ENCODE data around the gene ZBTB16. TPM values are rescaled to one million over a fixed set of nuclear protein-coding genes. Genes with fewer than 3 reads are reported as not detected.

The ZBTB16 gene
- polyA plus RNA-seq, 1 donor (not counting 4 experiments of a cell fraction or from before 2014, with no cell fraction given) = 0.18 TPM

DNA sequence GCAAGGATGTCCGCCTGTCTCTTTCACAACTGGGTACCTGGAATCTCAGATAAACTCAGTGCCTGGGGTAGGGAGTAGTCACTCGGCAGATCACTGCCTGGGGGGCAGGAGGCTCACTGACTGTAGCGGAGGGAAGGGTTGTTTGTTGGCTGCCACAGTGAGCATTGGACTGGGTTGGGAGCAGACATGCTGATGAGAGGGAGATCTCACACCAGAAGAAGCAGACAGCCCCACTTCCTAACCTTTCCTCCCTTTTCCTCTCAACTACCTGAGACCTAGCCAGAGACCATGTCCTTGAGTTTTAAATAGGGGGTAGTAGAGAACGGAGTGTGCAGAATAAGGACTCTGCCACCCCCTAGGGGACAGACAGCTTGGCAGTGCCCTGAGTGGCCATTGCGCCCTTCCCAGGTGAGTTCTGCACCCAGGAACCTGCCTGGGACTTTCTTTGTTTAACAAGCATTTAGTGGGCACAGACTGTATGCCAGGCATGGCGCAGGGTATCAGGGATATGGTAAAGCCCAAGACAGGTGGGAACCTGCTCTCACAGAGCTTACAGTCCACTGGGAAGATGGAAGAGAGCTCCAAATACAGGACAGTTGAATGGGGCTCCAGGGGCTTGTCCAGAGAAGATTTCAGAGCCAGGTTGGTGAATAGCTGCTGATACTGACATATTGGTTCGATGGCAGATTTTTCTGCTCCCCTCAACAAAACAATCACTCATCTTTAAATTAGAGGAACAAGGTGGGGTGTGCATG lies 121.0 kb downstream of the ZBTB16 start:
- H3K9ac ChIP-seq (ENCODE audit: control insufficient read depth, extremely low read depth, insufficient read depth, low read length) = no peak overlapping the region
- H3K4me1 ChIP-seq (ENCODE audit: control insufficient read depth, extremely low read depth, insufficient read depth, low read length) = no peaks in the 10 kb centered on the region
- H4K20me1 ChIP-seq (ENCODE audit: control insufficient read depth, extremely low read depth, insufficient read depth, low read length) = no peaks in the 10 kb centered on the region
- DNase-seq (ENCODE audit: low read depth, low spot score) (no peak), FAIRE-seq (no peak)
- no peak overlapping the region for H3K27ac ChIP-seq (ENCODE audit: control insufficient read depth, insufficient read depth, low read length)
- no peak overlapping the region for H3K4me3 ChIP-seq (ENCODE audit: control insufficient read depth in 2 of 3, extremely low read depth in 1 of 3, insufficient read depth in 2 of 3, low read depth in 1 of 3, low read length in 3 of 3)
- TF ChIP-seq, protein P1, sequence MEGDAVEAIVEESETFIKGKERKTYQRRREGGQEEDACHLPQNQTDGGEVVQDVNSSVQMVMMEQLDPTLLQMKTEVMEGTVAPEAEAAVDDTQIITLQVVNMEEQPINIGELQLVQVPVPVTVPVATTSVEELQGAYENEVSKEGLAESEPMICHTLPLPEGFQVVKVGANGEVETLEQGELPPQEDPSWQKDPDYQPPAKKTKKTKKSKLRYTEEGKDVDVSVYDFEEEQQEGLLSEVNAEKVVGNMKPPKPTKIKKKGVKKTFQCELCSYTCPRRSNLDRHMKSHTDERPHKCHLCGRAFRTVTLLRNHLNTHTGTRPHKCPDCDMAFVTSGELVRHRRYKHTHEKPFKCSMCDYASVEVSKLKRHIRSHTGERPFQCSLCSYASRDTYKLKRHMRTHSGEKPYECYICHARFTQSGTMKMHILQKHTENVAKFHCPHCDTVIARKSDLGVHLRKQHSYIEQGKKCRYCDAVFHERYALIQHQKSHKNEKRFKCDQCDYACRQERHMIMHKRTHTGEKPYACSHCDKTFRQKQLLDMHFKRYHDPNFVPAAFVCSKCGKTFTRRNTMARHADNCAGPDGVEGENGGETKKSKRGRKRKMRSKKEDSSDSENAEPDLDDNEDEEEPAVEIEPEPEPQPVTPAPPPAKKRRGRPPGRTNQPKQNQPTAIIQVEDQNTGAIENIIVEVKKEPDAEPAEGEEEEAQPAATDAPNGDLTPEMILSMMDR (optimal IDR thresholded peaks at IDR 0.05 in 1 of 3, IDR thresholded peaks at IDR 0.05 in 1 of 3, conservative IDR thresholded peaks at IDR 0.05 in 1 of 3; ENCODE audit: extremely low read depth in 1 of 3, insufficient read depth in 2 of 3, low read length in 3 of 3) = peak; percentile 53 to 89 (median 74)
- no peak for TF ChIP-seq EZH2 (IDR thresholded peaks at IDR 0.05; ENCODE audit: low read length)
- no peaks in the 10 kb centered on the region for H3K79me2 ChIP-seq (ENCODE audit: control insufficient read depth, insufficient read depth, low read length)
- H3K9me3 ChIP-seq (ENCODE audit: control insufficient read depth, low read depth, low read length) = no peaks in the 10 kb centered on the region
- H3K4me2 ChIP-seq (ENCODE audit: control insufficient read depth, extremely low read depth, insufficient read depth, low read depth, low read length) = no peak overlapping the region
- H3K36me3 ChIP-seq (ENCODE audit: control insufficient read depth in 2 of 2, extremely low read depth in 1 of 2, insufficient read depth in 2 of 2, low read length in 2 of 2) = no peaks in the 10 kb centered on the region
- H3K27me3 ChIP-seq (ENCODE audit: control insufficient read depth, extremely low read depth, insufficient read depth, low read length) = peaks cover 76% of the 10 kb centered on the region
- H2AFZ ChIP-seq (ENCODE audit: control insufficient read depth, low read length) = no peak overlapping the region
- H3K9me1 ChIP-seq (ENCODE audit: control insufficient read depth, extremely low read depth, insufficient read depth, low read length) = no peaks in the 10 kb centered on the region
- dilution Hi-C loops (cut with MboI; ENCODE audit: extremely low pct_ligation_motif_present, low sequenced_read_pairs) = no loop called here

DNA sequence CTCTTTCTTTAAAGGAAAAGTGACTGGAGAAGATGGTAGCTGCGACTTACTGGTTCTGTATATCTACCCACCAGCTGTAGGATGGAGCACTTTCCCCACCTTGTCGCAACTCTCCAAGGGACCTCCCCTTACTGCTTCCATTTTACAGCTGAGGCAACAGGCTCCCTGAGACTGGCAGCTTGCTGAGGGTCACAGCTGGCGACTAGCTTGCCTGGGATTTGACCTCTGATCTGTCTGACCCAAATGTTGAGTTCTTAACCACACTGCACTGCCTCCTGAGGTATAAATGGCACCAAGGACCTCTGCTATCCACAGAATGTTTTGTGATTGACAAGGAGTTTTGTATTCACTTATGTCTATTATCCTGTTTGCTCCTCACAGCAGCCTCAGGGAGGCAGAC lies 121.7 kb downstream of the ZBTB16 start:
- H3K4me3 ChIP-seq (ENCODE audit: control insufficient read depth in 2 of 3, extremely low read depth in 1 of 3, insufficient read depth in 2 of 3, low read depth in 1 of 3, low read length in 3 of 3) = no peak overlapping the region
- dilution Hi-C loops (cut with MboI; ENCODE audit: extremely low pct_ligation_motif_present, low sequenced_read_pairs) = no loop called here
- H3K4me2 ChIP-seq (ENCODE audit: control insufficient read depth, extremely low read depth, insufficient read depth, low read depth, low read length) = no peak overlapping the region
- H3K79me2 ChIP-seq (ENCODE audit: control insufficient read depth, insufficient read depth, low read length) = no peaks in the 10 kb centered on the region
- no peak overlapping the region for H3K27ac ChIP-seq (ENCODE audit: control insufficient read depth, insufficient read depth, low read length)
- FAIRE-seq (no peak), DNase-seq (ENCODE audit: low read depth, low spot score) (no peak)
- H3K36me3 ChIP-seq (ENCODE audit: control insufficient read depth in 2 of 2, extremely low read depth in 1 of 2, insufficient read depth in 2 of 2, low read length in 2 of 2) = no peaks in the 10 kb centered on the region
- no peaks in the 10 kb centered on the region for H3K9me1 ChIP-seq (ENCODE audit: control insufficient read depth, extremely low read depth, insufficient read depth, low read length)
- peaks cover 71% of the 10 kb centered on the region for H3K27me3 ChIP-seq (ENCODE audit: control insufficient read depth, extremely low read depth, insufficient read depth, low read length)
- no peak overlapping the region for H2AFZ ChIP-seq (ENCODE audit: control insufficient read depth, low read length)
- no peaks in the 10 kb centered on the region for H3K9me3 ChIP-seq (ENCODE audit: control insufficient read depth, low read depth, low read length)
- no peaks in the 10 kb centered on the region for H4K20me1 ChIP-seq (ENCODE audit: control insufficient read depth, extremely low read depth, insufficient read depth, low read length)
- no peak for TF ChIP-seq EZH2 (IDR thresholded peaks at IDR 0.05; ENCODE audit: low read length)
- TF ChIP-seq, protein P1 (optimal IDR thresholded peaks at IDR 0.05 in 1 of 3, IDR thresholded peaks at IDR 0.05 in 1 of 3, conservative IDR thresholded peaks at IDR 0.05 in 1 of 3; ENCODE audit: extremely low read depth in 1 of 3, insufficient read depth in 2 of 3, low read length in 3 of 3) = no peak
- H3K4me1 ChIP-seq (ENCODE audit: control insufficient read depth, extremely low read depth, insufficient read depth, low read length) = no peaks in the 10 kb centered on the region
- no peak overlapping the region for H3K9ac ChIP-seq (ENCODE audit: control insufficient read depth, extremely low read depth, insufficient read depth, low read length)
